Erythroblast (primary cell): ENCODE data around the gene NPNT.

ENCODE experiments used
- GATA1 ChIP-seq: IDR thresholded peaks from 2 replicates; pipeline ENCODE4 v1.6.1; 2011; ENCODE audit warnings: low read depth, mild to moderate bottlenecking, control low read depth, low read length, moderate library complexity
- POLR2A ChIP-seq: IDR thresholded peaks from 2 replicates; pipeline ENCODE4 v1.6.1; 2011; ENCODE audit warnings: mild to moderate bottlenecking, low read length

DNA sequence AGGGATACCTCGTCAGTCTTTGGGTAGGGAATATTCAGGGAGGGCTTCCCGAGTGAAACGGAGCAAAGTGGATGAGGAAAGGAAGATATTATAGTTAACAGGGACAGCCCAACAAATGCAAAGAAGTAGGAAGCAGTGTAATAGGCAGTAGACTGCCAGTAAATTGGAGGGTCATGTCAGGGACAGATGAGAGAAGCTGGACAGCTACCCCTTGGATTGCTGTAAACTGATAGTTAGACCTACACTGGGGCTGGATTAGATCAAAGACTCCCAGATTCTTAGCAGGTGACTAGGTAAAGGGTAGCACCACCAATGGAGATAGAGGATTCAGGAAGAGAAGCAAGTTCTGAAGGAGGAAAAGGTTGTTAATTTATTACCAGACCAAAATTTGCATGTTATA is 48.0 kb downstream of the NPNT start:
- TF ChIP-seq POLR2A: no peak
- no peak for TF ChIP-seq GATA1
